Fibroblast of the aortic adventitia (primary cell): ENCODE data around the gene THRAP3. TPM values are rescaled to one million over a fixed set of nuclear protein-coding genes. Genes with fewer than 3 reads are reported as not detected.
"Not testable (repeated sequence)": the region's sequence is repeated elsewhere in the genome, so short reads cannot be mapped to it uniquely, and the experiment has no call there.

Experiments used
- DNase-seq: peaks from one replicate; pipeline ENCODE4 v3.0.0-alpha.2; 2010; ENCODE audit warnings: low read depth
- H3K4me3 ChIP-seq: 2 replicates; pipeline ENCODE4 v1.5.1; 2011; ENCODE audit warnings: low read depth, mild to moderate bottlenecking, control low read depth, low read length, moderate library complexity
- total RNA-seq: library from RNA; depleted of rRNA; stranded (reverse); fragments of >200 nt; gene quantifications from 2 replicates; pipeline ENCODE4 v1.2.3, GENCODE V29; 2012; ENCODE audit warnings: low replicate concordance
- TF ChIP-seq, protein P1 (sequence below): IDR thresholded peaks from 2 replicates; pipeline ENCODE4 v1.5.1; 2011; ENCODE audit warnings: mild to moderate bottlenecking, low read length, control low read depth, inconsistent platforms; ENCODE audit not compliant: insufficient read depth

THRAP3 gene
- total RNA-seq, 1 donor = 130 TPM

GRCh38 chr1:36208978-36209703, 15.1 kb upstream of the THRAP3 start:
- peak; percentile 28 for DNase-seq
- H3K4me3 ChIP-seq = no peak overlapping the region
- TF ChIP-seq, protein P1, sequence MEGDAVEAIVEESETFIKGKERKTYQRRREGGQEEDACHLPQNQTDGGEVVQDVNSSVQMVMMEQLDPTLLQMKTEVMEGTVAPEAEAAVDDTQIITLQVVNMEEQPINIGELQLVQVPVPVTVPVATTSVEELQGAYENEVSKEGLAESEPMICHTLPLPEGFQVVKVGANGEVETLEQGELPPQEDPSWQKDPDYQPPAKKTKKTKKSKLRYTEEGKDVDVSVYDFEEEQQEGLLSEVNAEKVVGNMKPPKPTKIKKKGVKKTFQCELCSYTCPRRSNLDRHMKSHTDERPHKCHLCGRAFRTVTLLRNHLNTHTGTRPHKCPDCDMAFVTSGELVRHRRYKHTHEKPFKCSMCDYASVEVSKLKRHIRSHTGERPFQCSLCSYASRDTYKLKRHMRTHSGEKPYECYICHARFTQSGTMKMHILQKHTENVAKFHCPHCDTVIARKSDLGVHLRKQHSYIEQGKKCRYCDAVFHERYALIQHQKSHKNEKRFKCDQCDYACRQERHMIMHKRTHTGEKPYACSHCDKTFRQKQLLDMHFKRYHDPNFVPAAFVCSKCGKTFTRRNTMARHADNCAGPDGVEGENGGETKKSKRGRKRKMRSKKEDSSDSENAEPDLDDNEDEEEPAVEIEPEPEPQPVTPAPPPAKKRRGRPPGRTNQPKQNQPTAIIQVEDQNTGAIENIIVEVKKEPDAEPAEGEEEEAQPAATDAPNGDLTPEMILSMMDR = no peak

- TF ChIP-seq, protein P1 = no peak
- H3K4me3 ChIP-seq = no peak overlapping the region
- DNase-seq = no peak
Observed at GRCh38 chr1:36211307-36211706, 12.9 kb upstream of the THRAP3 start.

- TF ChIP-seq, protein P1 = no peak
- no peak overlapping the region for H3K4me3 ChIP-seq
- DNase-seq = no peak
Observed at GRCh38 chr1:36211841-36212240, 12.4 kb upstream of the THRAP3 start.

GRCh38 chr1:36212782-36213181, 11.5 kb upstream of the THRAP3 start:
- no peak for DNase-seq
- no peak overlapping the region for H3K4me3 ChIP-seq
- TF ChIP-seq, protein P1 = no peak

GRCh38 chr1:36217670-36218069, 6.6 kb upstream of the THRAP3 start:
- peak; percentile 63 for DNase-seq
- H3K4me3 ChIP-seq = no peak overlapping the region
- TF ChIP-seq, protein P1 = peak; percentile 44

DNA sequence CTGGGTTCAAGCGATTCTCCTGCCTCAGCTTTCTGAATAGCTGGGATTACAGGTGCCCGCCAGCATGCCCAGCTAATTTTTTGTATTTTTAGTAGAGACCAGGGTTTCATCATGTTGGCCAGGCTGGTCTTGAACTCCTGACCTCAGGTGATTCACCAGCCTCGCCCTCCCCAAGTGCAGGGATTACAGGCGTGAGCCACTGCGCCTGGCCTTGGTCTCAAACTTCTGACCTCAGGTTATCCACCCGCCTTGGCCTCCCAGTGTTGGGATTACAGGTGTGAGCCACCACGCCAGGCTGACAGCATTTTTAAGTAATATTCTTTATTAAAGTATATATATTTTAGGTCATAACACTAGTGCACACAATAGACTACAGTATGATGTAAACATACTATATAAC, 2.3 kb upstream of the THRAP3 start:
- H3K4me3 ChIP-seq, DNase-seq: not testable (repeated sequence)

DNA sequence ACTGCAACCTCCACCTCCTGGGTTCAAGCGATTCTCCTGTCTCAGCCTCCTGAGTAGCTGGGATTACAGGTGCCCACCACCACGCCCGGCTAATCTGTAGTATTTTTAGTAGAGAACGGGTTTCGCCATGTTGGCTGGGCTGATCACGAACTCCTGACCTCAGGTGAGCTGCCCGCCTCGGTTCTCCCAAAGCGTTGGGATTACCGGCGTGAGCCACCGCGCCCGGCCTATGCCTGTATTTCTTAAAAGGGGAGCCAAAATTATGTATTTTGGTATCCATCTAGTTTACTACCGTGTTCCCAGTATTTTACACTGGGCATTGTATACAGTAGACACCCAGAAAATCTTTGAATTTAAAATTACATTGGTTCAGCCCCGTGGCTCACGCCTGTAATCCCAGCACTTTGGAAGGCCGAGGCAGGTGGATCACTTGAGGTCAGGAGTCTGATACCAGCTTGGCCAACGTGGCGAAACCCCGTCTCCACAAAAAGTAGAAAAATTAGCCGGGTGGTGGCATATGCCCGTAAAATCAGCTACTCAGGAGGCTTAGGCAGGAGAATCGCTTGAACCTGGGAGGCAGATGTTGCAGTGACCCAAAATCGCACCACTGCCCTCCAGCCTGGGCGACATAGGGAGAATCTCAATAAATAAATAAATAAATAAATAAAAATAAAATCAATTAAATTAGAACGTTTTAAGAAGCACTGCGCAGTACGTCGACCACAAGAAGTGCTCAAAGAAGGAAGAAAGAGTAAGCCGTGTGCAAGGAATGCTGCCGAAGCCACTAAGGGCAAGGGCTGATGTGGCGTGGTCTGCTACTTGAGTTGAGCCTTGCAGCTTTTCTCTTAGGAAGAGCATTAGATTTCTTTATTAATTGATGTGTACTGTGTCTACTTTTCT, 1.5 kb upstream of the THRAP3 start:
- H3K4me3 ChIP-seq = peak overlapping the region; percentile 82
- TF ChIP-seq, protein P1 = no peak
- DNase-seq = no peak
